H1 (cell line): ENCODE data around the gene OTOL1. TPM values are rescaled to one million over a fixed set of nuclear protein-coding genes. Genes with fewer than 3 reads are reported as not detected.

Source experiments
- CTCF ChIA-PET: fragments of 300-600 bp; sonication (Branson Sonifier 250); formaldehyde crosslinking; loops from one replicate; lab custom pipeline; 2021; ENCODE audit not compliant: partially characterized antibody; lab: Charles Lee
- POLR2A ChIA-PET: fragments of 300-600 bp; sonication (Branson Sonifier 250); formaldehyde crosslinking; loops from one replicate; lab custom pipeline; 2021; ENCODE audit warnings: inconsistent platforms; ENCODE audit not compliant: partially characterized antibody; lab: Charles Lee
- DNase-seq, 2 experiments: peaks; one replicate each; pipeline versions ENCODE4 v3.0.0 to v3.0.0-alpha.2; 2010 to 2022; ENCODE audit warnings: low spot score in 2 of 2, low read depth in 1 of 2, mixed read lengths in 1 of 2
- FAIRE-seq: peaks from 2 replicates; lab custom pipeline; 2011; peaks lifted over from hg19 to GRCh38; lab: Jason Lieb, UNC
- H2AFZ ChIP-seq: 2 replicates; pipeline ENCODE4 v1.8.1; 2012; ENCODE audit warnings: low read length, inconsistent platforms
- H2AK5ac ChIP-seq: 2 replicates; pipeline ENCODE4 v1.6.1; 2013; ENCODE audit warnings: low read depth, low read length
- H2BK120ac ChIP-seq: replicated peaks from 2 replicates; pipeline ENCODE3; 2013; ENCODE audit warnings: low read depth, low read length, inconsistent platforms
- H2BK12ac ChIP-seq: 2 replicates; pipeline ENCODE4 v1.6.1; 2013; ENCODE audit warnings: low read depth, low read length
- H2BK15ac ChIP-seq: 2 replicates; pipeline ENCODE4 v1.6.1; 2013; ENCODE audit warnings: low read length
- H2BK20ac ChIP-seq: 2 replicates; pipeline ENCODE4 v1.6.1; 2013; ENCODE audit warnings: low read length
- H2BK5ac ChIP-seq: 2 replicates; pipeline ENCODE4 v1.6.1; 2013; ENCODE audit warnings: low read depth, low read length
- H3K14ac ChIP-seq: 2 replicates; pipeline ENCODE4 v1.6.1; 2013; ENCODE audit warnings: inconsistent platforms; ENCODE audit not compliant: insufficient read length
- H3K18ac ChIP-seq: 2 replicates; pipeline ENCODE4 v1.6.1; 2013; ENCODE audit warnings: low read length; ENCODE audit errors: extremely low read depth
- H3K23ac ChIP-seq: 2 replicates; pipeline ENCODE4 v1.6.1; 2013; ENCODE audit warnings: inconsistent platforms; ENCODE audit not compliant: insufficient read length
- H3K23me2 ChIP-seq: 2 replicates; pipeline ENCODE4 v1.6.1; 2013; ENCODE audit warnings: low read depth, low read length
- H3K27ac ChIP-seq: 2 replicates; pipeline ENCODE4 v1.6.1; 2011; ENCODE audit warnings: low read depth, low read length, inconsistent platforms
- H3K27me3 ChIP-seq, 4 experiments: replicated peaks in 1 of 4; 1 replicate in 1 of 4; 2 replicates in 3 of 4; pipeline versions ENCODE4 v1.6.1 to v1.8.1; 2011 to 2013; ENCODE audit warnings: low read length in 3 of 4, mild to moderate bottlenecking in 3 of 4, inconsistent platforms in 2 of 4, mixed read lengths in 2 of 4, moderate library complexity in 1 of 4; ENCODE audit not compliant: control insufficient read depth in 3 of 4, insufficient read depth in 3 of 4; ENCODE audit errors: extremely low read depth in 1 of 4
- H3K36me3 ChIP-seq, 4 experiments: 2 replicates each; pipeline versions ENCODE4 v1.6.1 to v1.8.1; 2011 to 2013; ENCODE audit warnings: mild to moderate bottlenecking in 4 of 4, low read length in 3 of 4, moderate library complexity in 2 of 4, control low read depth in 1 of 4, inconsistent platforms in 1 of 4; ENCODE audit not compliant: insufficient read depth in 4 of 4, control insufficient read depth in 2 of 4
- H3K4ac ChIP-seq: replicated peaks from 2 replicates; pipeline ENCODE3; 2013; ENCODE audit warnings: low read length, low read depth, mixed read lengths, inconsistent platforms; ENCODE audit not compliant: insufficient read length
- H3K4me1 ChIP-seq, 4 experiments: replicated peaks in 1 of 4; 1 replicate in 1 of 4; 2 replicates in 3 of 4; pipeline versions ENCODE4 v1.6.1 to v1.8.1; 2011 to 2013; ENCODE audit warnings: low read length in 3 of 4, inconsistent platforms in 2 of 4, mixed read lengths in 1 of 4; ENCODE audit not compliant: insufficient read depth in 4 of 4, control insufficient read depth in 3 of 4
- H3K4me2 ChIP-seq, 2 experiments: 2 replicates each; pipeline versions ENCODE4 v1.6.1 to v1.8.1; 2011 to 2013; ENCODE audit warnings: low read depth in 2 of 2, low read length in 2 of 2, control low read depth in 1 of 2, inconsistent platforms in 1 of 2, mild to moderate bottlenecking in 1 of 2; ENCODE audit not compliant: insufficient read depth in 1 of 2
- H3K4me3 ChIP-seq, 4 experiments: fragments of 200-600, 300-600 bp in 1 of 4; sonication (generic), shearing (Covaris generic), sonication (Bioruptor Twin) in 1 of 4; 2 replicates each; pipeline versions ENCODE4 v1.5.1 to v1.8.1; 2011 to 2016; ENCODE audit warnings: low read length in 4 of 4, low read depth in 3 of 4, control low read depth in 2 of 4, inconsistent platforms in 2 of 4, mild to moderate bottlenecking in 2 of 4, mixed read lengths in 1 of 4, moderate library complexity in 1 of 4; ENCODE audit not compliant: insufficient read depth in 2 of 4; ENCODE audit errors: extremely low read depth in 1 of 4
- H3K56ac ChIP-seq: replicated peaks from 2 replicates; pipeline ENCODE3; 2013; ENCODE audit warnings: low read depth, mild to moderate bottlenecking, mixed read lengths, low read length, inconsistent platforms; ENCODE audit not compliant: insufficient read length
- H3K79me1 ChIP-seq: 2 replicates; pipeline ENCODE4 v1.6.1; 2013; ENCODE audit warnings: low read depth, low read length, control low read depth
- H3K79me2 ChIP-seq, 2 experiments: 2 replicates each; pipeline versions ENCODE4 v1.6.1 to v1.8.1; 2012 to 2013; ENCODE audit warnings: low read length in 2 of 2, mild to moderate bottlenecking in 2 of 2, inconsistent platforms in 1 of 2; ENCODE audit not compliant: insufficient read depth in 2 of 2, control insufficient read depth in 1 of 2
- H3K9ac ChIP-seq, 4 experiments: replicated peaks in 1 of 4; 1 replicate in 1 of 4; 2 replicates in 3 of 4; pipeline versions ENCODE4 v1.6.1 to v1.8.1; 2011 to 2013; ENCODE audit warnings: low read depth in 3 of 4, low read length in 3 of 4, control low read depth in 2 of 4, mild to moderate bottlenecking in 2 of 4, moderate library complexity in 2 of 4, inconsistent platforms in 1 of 4; ENCODE audit errors: extremely low read depth in 1 of 4
- H3K9me3 ChIP-seq, 2 experiments: 2 replicates each; pipeline versions ENCODE4 v1.6.1 to v1.8.1; 2012 to 2013; ENCODE audit warnings: mild to moderate bottlenecking in 2 of 2, moderate library complexity in 2 of 2, control low read depth in 1 of 2, inconsistent platforms in 1 of 2, low read depth in 1 of 2, low read length in 1 of 2, mixed read lengths in 1 of 2; ENCODE audit not compliant: insufficient read depth in 2 of 2
- H4K20me1 ChIP-seq, 2 experiments: replicated peaks in 1 of 2; 2 replicates each; pipeline versions ENCODE3 to v1.8.1; 2011 to 2013; ENCODE audit warnings: inconsistent platforms in 2 of 2, low read length in 2 of 2, mild to moderate bottlenecking in 1 of 2; ENCODE audit not compliant: insufficient read depth in 2 of 2, control insufficient read depth in 1 of 2
- H4K5ac ChIP-seq: 2 replicates; pipeline ENCODE4 v1.6.1; 2013; ENCODE audit warnings: low read length, low read depth, mixed read lengths, inconsistent platforms; ENCODE audit not compliant: insufficient read length
- H4K8ac ChIP-seq: 2 replicates; pipeline ENCODE4 v1.8.0; 2013; ENCODE audit warnings: mild to moderate bottlenecking, moderate library complexity, low read length, inconsistent platforms; ENCODE audit not compliant: insufficient read depth; ENCODE audit errors: extremely low read depth
- H4K91ac ChIP-seq: replicated peaks from 2 replicates; pipeline ENCODE3; 2013; ENCODE audit warnings: low read length, mixed read lengths, inconsistent platforms; ENCODE audit not compliant: insufficient read length
- FOSL1 ChIP-seq: IDR thresholded peaks from 2 replicates; pipeline ENCODE4 v1.6.1; 2011; ENCODE audit warnings: mild to moderate bottlenecking, low read depth, low read length, moderate library complexity; ENCODE audit not compliant: insufficient read depth
- KDM5A ChIP-seq: fragments of 200-600 bp; IDR thresholded peaks from 2 replicates; pipeline ENCODE4 v1.7.1; 2012; ENCODE audit warnings: mild to moderate bottlenecking, low read length, inconsistent platforms, mixed read lengths
- NANOG ChIP-seq: IDR thresholded peaks from 2 replicates; pipeline ENCODE4 v1.6.1; 2011; ENCODE audit warnings: low read length, low read depth, mild to moderate bottlenecking, inconsistent platforms; ENCODE audit not compliant: insufficient read depth, poor library complexity, severe bottlenecking
- SIX5 ChIP-seq: IDR thresholded peaks from 2 replicates; pipeline ENCODE4 v1.6.1; 2011; ENCODE audit warnings: mild to moderate bottlenecking, low read depth, low read length
- TEAD4 ChIP-seq: IDR thresholded peaks from 2 replicates; pipeline ENCODE4 v1.6.1; 2012; ENCODE audit warnings: low read depth, low read length, inconsistent platforms, mixed read lengths
- WGBS, 2 experiments: shearing (Covaris generic) in 1 of 2; methylation state at CpG; one replicate each; pipeline versions ENCODE4 v1.1.6 to v1.1.7; 2013 to 2015; ENCODE audit warnings: low lambda C conversion rate in 2 of 2, mixed read lengths in 2 of 2, inconsistent platforms in 1 of 2, low coverage in 1 of 2, missing lambda C conversion rate in 1 of 2; ENCODE audit not compliant: insufficient replicate concordance in 2 of 2, insufficient coverage in 1 of 2, insufficient read length in 1 of 2; ENCODE audit errors: extremely low coverage in 1 of 2, missing lambda C conversion rate in 1 of 2; 5-methylcytosine and 5-hydroxymethylcytosine counted together
- polyA plus RNA-seq, 7 experiments: library from polyadenylated mRNA; depleted of rRNA in 3 of 7; stranded (reverse) in 5 of 7; unstranded in 2 of 7; fragments of >200 nt in 5 of 7; fragments of 200-250 nt in 2 of 7; gene quantifications; 1 replicate in 5 of 7; 2 replicates in 1 of 7; 4 replicates in 1 of 7; pipeline versions ENCODE4 v1.2.1 to v1.2.3, GENCODE V29; 2011 to 2013; ENCODE audit warnings: missing spikeins in 2 of 7, mixed read lengths in 2 of 7
- total RNA-seq: library from RNA; stranded (reverse); fragmentation: NEBNext Ultra II Directional; extraction: Animal tissue kit (Norgen Biotek cat#: 25700); gene quantifications from 2 replicates; pipeline ENCODE4 v1.2.1, GENCODE V29; 2021

The OTOL1 gene
- total and polyA plus RNA-seq, 2 of the 8 experiments (the other 6 are each of a cell fraction or from before 2014, with no cell fraction given), result not detected

- Histone ChIP-seq H4K8ac (no peak overlapping the region), H3K4ac (no peak overlapping the region), H2BK5ac (no peak overlapping the region), H3K4me1 (no peaks in the 10 kb centered on the region), H3K56ac (no peak overlapping the region), H2BK20ac (no peak overlapping the region), H2BK15ac (no peak overlapping the region), H2AFZ (no peak overlapping the region), H3K9ac (no peak overlapping the region), H3K23me2 (no peaks in the 10 kb centered on the region), H2AK5ac (no peak overlapping the region), H3K36me3 (no peaks in the 10 kb centered on the region), H3K4me2 (no peak overlapping the region), H3K23ac (no peak overlapping the region), H2BK12ac (no peak overlapping the region), H3K4me3 (no peak overlapping the region), H3K9me3 (no peaks in the 10 kb centered on the region), H4K91ac (no peak overlapping the region), H4K20me1 (no peaks in the 10 kb centered on the region), H3K79me2 (no peaks in the 10 kb centered on the region), H2BK120ac (no peak overlapping the region), H3K79me1 (no peaks in the 10 kb centered on the region), H4K5ac (no peak overlapping the region), H3K18ac (no peak overlapping the region), H3K14ac (no peak overlapping the region), H3K27ac (no peak overlapping the region), H3K27me3 (peaks cover 0 to 1% (median 0%) of the 10 kb centered on the region in 4 experiments; a peak in 1 of 7 replicates)
- ChIA-PET CTCF (interaction anchor here (0.6 kb wide), 1 partner anchor 11 kb away, joined by 6 read pairs; no protein-coding TSS in a partner anchor), POLR2A (no interaction called here)
- TF ChIP-seq FOSL1, result no peak
- no peak for TF ChIP-seq KDM5A
- TF ChIP-seq TEAD4, result no peak
- TF ChIP-seq NANOG, result no peak
- TF ChIP-seq SIX5, result no peak
- WGBS, 2 experiments, result 73 to 100% methylated on average over 1 of the region's 1 CpG
- no peak for FAIRE-seq
- no peak for DNase-seq
Observed at GRCh38 chr3:161549261-161549660, 52.7 kb downstream of the OTOL1 start.
